KMS-11 (cell line): Measurements from ENCODE around the gene FAT1.

Experiments
- H2AFZ ChIP-seq: fragments of 200-600 bp; sonication (generic); 2 replicates; pipeline ENCODE4 v1.6.1; 2016; ENCODE audit warnings: antibody characterized with exemption, mixed run types, low read depth
- H3K27ac ChIP-seq: fragments of 200-600 bp; sonication (generic); 2 replicates; pipeline ENCODE4 v1.6.1; 2016; ENCODE audit warnings: mild to moderate bottlenecking, mixed run types
- H3K27me3 ChIP-seq: fragments of 200-600 bp; sonication (generic); 2 replicates; pipeline ENCODE4 v1.6.1; 2017; ENCODE audit warnings: mild to moderate bottlenecking, low read depth, mixed run types, moderate library complexity; ENCODE audit not compliant: insufficient read depth
- H3K36me3 ChIP-seq: fragments of 200-600 bp; sonication (generic); 2 replicates; pipeline ENCODE4 v1.6.1; 2017; ENCODE audit warnings: mild to moderate bottlenecking, mixed run types; ENCODE audit not compliant: insufficient read depth
- H3K4me1 ChIP-seq: fragments of 200-600 bp; sonication (generic); 2 replicates; pipeline ENCODE4 v1.6.1; 2016; ENCODE audit warnings: mild to moderate bottlenecking, low read depth, mixed run types; ENCODE audit not compliant: poor library complexity, severe bottlenecking
- H3K4me2 ChIP-seq: fragments of 200-600 bp; sonication (generic); 2 replicates; pipeline ENCODE4 v1.7.0; 2016; ENCODE audit warnings: mild to moderate bottlenecking, mixed run types
- H3K4me3 ChIP-seq: fragments of 200-600 bp; sonication (generic); IDR thresholded peaks from 2 replicates; pipeline ENCODE4 v1.6.1; 2017; ENCODE audit warnings: low read depth, low read length, mixed read lengths; ENCODE audit not compliant: insufficient read depth
- H3K79me2 ChIP-seq: fragments of 200-600 bp; sonication (generic); 2 replicates; pipeline ENCODE4 v1.6.1; 2016; ENCODE audit warnings: low read depth, mixed run types; ENCODE audit not compliant: insufficient read depth
- H3K9ac ChIP-seq: fragments of 200-600 bp; sonication (generic); 2 replicates; pipeline ENCODE4 v1.6.1; 2016; ENCODE audit warnings: mild to moderate bottlenecking, mixed run types
- H4K20me1 ChIP-seq: fragments of 200-600 bp; sonication (generic); 2 replicates; pipeline ENCODE4 v1.6.1; 2016; ENCODE audit warnings: mild to moderate bottlenecking, mixed run types; ENCODE audit not compliant: insufficient read depth
- TF ChIP-seq, protein P1 (sequence below): fragments of 200-600 bp; sonication (generic); conservative IDR thresholded peaks from 2 replicates; pipeline ENCODE4 v1.6.1; 2017; ENCODE audit warnings: low read depth, mild to moderate bottlenecking, antibody characterized with exemption, low read length, moderate library complexity, mixed read lengths

FAT1 gene

DNA sequence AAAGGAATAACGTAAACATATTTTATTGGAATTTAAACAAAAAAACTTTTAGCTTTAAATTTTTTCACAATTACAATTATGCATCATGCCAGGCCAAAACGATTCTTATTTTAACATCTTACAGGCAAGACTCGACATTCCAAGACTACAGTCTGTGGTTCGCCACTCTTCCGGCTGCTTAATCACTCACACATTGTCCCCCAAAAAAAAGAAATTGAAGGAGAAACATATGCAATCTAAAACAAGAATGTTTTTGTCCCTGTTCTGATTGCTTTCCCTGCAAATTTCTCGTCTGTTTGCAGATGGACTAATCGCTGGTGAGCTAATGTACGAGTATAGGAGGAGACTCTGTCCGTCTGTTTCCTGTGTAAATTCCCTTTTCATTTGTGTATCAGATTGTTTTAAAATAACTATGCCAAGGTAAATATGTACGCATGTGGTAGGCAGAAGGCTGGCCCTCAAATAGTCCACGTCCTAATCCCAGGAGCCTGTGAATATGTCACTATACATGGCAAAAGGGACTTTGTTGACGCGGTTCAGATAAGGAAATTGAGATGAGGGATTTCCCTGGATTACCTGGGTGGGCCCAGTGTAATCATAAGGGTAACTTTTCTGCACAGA is 130.6 kb downstream of the FAT1 start:
- Histone ChIP-seq H3K27ac (no peak overlapping the region), H3K9ac (no peak overlapping the region), H3K4me1 (no peaks in the 10 kb centered on the region), H3K4me2 (no peak overlapping the region), H4K20me1 (no peaks in the 10 kb centered on the region), H3K79me2 (no peaks in the 10 kb centered on the region), H3K36me3 (no peaks in the 10 kb centered on the region), H2AFZ (no peak overlapping the region), H3K27me3 (no peaks in the 10 kb centered on the region), H3K4me3 (no peak overlapping the region)
- TF ChIP-seq, protein P1, sequence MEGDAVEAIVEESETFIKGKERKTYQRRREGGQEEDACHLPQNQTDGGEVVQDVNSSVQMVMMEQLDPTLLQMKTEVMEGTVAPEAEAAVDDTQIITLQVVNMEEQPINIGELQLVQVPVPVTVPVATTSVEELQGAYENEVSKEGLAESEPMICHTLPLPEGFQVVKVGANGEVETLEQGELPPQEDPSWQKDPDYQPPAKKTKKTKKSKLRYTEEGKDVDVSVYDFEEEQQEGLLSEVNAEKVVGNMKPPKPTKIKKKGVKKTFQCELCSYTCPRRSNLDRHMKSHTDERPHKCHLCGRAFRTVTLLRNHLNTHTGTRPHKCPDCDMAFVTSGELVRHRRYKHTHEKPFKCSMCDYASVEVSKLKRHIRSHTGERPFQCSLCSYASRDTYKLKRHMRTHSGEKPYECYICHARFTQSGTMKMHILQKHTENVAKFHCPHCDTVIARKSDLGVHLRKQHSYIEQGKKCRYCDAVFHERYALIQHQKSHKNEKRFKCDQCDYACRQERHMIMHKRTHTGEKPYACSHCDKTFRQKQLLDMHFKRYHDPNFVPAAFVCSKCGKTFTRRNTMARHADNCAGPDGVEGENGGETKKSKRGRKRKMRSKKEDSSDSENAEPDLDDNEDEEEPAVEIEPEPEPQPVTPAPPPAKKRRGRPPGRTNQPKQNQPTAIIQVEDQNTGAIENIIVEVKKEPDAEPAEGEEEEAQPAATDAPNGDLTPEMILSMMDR, result no peak

DNA sequence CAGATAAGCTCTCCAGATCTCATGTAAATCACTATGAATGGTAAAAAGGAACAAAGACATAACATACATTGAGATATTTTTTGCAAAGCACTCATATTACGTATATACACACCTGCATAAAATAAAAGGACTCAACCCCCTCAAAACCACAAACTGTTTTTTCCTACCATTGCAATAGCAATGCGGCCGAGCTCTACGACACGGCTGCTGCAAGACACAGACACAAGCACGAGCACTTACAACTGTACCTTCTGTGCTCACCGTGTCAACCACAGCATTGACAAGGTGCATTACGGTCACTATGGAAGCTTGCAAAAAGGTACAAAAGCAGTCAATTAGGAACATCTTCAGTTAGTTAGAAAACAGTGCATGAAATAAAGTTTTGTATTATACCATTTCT is 131.2 kb downstream of the FAT1 start:
- H3K9ac ChIP-seq, result no peak overlapping the region
- H2AFZ ChIP-seq, result no peak overlapping the region
- H3K4me3 ChIP-seq, result no peak overlapping the region
- no peak overlapping the region for H3K4me2 ChIP-seq
- H3K79me2 ChIP-seq, result no peaks in the 10 kb centered on the region
- no peaks in the 10 kb centered on the region for H4K20me1 ChIP-seq
- no peaks in the 10 kb centered on the region for H3K27me3 ChIP-seq
- TF ChIP-seq, protein P1, result no peak
- H3K36me3 ChIP-seq, result no peaks in the 10 kb centered on the region
- no peak overlapping the region for H3K27ac ChIP-seq
- no peaks in the 10 kb centered on the region for H3K4me1 ChIP-seq

DNA sequence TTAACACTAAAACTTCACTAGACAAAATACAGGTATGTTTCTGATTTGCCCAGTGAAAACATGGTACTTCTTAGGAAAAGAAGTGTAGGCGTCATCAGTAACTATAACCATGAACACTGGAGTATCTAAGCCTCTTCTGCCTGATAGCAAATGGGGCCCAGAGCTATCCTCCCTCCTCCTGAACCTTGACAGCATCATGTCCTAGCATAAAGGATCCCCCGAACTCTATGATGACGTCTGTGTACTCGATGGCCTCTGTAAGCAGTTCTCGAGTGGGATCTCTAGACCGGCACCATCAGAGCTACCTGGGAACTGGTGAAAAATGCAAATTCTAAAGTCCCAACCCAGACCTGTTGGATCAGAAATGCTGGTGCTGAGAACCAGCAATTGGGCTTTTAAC is 132.0 kb downstream of the FAT1 start:
- Histone ChIP-seq H3K36me3 (no peaks in the 10 kb centered on the region), H3K9ac (no peak overlapping the region), H3K4me2 (no peak overlapping the region), H4K20me1 (no peaks in the 10 kb centered on the region), H3K79me2 (no peaks in the 10 kb centered on the region), H3K27me3 (no peaks in the 10 kb centered on the region), H3K27ac (no peak overlapping the region), H3K4me3 (no peak overlapping the region), H3K4me1 (no peaks in the 10 kb centered on the region), H2AFZ (no peak overlapping the region)
- TF ChIP-seq, protein P1, result no peak

DNA sequence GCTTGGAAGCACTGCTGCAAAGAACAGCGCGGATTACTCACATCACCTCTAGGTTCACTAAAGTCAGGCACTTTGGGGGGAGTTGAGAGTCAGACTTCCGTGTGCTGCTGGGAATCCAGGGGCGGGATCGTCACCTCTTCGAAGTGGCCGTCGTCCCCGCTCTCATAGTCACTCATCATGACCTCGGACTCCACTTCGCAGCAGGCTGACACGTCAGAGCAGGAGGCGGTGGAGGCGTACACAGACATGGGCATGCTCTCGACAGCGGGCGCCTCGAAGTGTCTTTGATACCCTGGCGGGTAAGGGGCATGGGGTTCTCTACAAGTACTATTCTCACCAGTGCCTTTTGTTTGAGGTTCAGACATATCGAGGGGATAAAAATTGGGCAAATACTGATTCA is 135.2 kb downstream of the FAT1 start:
- Histone ChIP-seq H2AFZ (no peak overlapping the region), H3K36me3 (no peaks in the 10 kb centered on the region), H3K79me2 (no peaks in the 10 kb centered on the region), H3K4me1 (no peaks in the 10 kb centered on the region), H3K27me3 (no peaks in the 10 kb centered on the region), H3K9ac (no peak overlapping the region), H3K4me3 (no peak overlapping the region), H3K4me2 (no peak overlapping the region), H4K20me1 (no peaks in the 10 kb centered on the region), H3K27ac (no peak overlapping the region)
- TF ChIP-seq, protein P1, result no peak
